GM18508 (cell line): Measurements from ENCODE around the gene ADARB2.

Source experiments
- ATAC-seq: cut with Tn5 transposase; IDR thresholded peaks from one replicate; pipeline ENCODE4 v1.9.1; 2021; ENCODE audit warnings: moderate number of reproducible peaks; ENCODE audit not compliant: insufficient read depth, unreplicated experiment

The ADARB2 gene

DNA sequence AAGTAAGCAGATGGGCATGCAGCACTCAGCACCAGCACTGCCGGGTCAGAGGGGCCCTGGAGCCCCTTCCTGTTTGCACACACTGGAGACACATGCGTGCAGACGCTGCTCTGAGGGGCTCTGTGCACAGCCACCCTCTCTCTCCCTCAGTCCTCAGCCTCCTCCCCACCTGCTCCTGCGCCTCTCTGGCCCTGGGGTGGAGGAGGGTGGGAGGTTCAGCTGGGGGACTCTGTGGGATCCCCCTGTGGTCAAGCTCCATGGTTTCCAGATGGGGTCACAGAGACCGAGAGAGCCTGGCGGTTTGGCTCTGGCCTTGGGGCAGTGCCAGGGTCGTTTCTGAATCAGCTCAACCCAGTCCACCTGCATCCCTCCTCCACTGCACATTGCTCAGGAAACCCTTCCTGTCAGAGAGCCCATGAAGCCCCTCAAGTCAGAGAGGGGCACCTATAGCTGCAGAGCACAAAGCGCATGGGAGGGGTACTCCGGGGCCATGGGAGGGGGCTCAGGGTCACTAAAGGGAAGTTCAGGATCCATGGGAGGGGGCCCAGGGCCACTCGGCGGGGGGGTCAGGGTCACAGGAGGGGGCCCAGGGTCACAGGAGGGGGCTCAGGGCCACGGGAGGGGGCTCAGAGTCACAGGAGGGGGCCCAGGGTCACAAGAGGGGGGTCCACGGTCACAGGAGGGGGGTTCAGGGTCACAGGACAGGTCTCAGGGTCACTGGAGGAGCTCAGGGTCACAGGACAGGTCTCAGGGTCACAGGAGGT, 161.7 kb downstream of the ADARB2 start:
- ATAC-seq = no peak

DNA sequence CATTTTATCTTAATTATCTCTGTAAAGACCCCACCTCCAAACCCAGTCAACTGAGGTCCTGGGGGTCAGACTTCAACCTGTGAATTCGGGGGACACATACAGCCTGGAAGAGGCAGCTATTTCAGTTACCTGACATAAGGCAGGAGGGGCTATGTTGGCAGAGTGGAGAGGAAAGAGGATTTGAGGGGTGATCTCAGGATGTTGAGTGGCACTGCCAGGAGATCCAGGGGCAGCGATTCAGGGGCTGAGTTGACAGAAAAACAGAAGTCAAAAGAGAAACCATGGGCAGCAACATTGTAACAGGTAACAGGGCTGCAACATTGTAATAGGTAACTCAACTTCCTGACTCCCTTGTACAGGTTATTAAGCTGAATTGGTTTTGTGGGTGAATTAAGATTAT, 162.6 kb downstream of the ADARB2 start:
- no peak for ATAC-seq

DNA sequence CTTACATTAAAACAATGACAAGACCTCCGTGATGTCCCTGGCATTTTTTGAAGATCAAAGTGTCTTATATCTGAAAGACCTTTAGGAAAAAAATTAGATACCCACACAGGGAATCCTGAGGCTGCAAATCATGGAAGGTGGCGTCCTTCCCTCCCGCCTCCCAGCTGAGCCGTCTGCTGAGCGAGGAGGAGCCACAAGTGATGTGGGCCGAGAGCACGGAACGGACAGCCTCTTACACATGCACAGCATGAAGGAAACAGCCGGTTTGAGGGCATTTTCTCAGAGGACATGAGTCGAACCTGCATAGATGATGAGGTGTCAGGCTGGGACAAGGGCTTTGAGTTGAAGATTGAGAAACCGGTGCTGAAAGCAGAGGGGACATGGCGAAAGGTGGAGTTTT, 163.3 kb downstream of the ADARB2 start:
- ATAC-seq = no peak

DNA sequence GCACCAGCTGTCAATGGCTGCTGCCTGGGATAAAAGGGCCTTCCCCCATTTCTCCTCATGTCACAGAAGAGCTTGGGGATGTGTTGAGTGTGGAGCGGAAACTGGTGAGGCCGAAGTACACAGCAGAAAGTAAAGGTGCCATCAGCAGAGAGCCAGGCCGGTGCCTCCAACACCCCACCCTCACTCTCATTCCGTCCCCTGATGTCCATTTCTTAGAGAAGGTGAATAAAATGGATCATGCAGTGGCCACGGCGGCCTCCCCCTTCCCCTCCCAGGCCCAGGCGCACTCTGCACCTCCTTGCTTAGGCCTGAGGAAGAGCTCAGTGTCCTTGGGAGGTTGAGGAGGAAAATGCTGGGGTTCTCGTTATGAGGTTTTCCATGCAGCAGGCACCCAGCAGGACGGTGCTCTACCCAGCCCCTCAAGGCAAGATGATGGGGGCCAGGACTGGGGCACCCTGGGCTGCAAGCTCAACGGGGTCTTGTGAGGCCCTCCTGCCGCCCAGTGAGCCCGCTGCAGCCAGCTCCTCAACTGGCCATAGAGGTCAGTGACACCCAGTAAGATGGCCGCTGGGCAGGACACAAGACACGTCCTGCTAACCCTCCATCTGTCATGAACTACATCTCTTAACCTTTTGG, 163.9 kb downstream of the ADARB2 start:
- no peak for ATAC-seq

DNA sequence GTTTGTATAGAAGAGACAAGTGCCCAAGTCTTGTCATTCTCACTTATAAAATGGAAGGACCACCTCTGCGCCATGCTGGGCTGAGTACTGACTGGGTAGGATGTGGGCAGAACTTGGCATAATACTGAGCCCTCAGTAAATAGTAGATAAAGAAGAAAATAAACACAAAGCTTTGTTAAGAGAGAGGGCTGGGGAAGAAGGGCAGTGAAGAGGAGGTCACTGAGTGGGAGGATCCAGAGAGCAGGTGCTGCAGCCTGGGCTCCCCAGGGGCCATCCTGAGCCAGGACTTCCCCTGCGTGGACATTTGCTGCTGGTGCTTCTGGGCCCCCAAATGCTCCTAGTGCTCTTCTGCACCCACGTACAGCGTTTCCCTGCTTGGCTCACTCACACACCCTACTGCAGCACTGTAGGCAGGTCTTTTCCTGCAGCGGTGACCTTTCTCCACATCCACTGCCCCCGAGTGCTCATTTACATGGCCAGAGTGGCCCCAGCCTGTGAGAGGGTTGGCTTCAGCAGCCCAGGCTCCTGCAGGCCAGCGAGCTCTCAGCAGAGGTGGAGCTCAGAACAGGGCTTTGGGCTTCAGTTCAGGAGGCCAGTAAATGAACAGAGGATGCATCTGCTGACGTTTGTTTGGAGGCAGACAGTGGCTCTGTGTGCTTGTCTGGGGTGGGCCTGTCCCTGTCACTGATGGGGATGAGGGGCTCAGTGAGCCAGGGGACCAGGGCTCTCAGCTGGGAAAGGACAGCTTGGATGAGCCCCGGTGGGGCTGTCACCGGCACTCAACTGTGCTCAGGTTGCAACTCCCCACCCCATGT, 164.6 kb downstream of the ADARB2 start:
- no peak for ATAC-seq

DNA sequence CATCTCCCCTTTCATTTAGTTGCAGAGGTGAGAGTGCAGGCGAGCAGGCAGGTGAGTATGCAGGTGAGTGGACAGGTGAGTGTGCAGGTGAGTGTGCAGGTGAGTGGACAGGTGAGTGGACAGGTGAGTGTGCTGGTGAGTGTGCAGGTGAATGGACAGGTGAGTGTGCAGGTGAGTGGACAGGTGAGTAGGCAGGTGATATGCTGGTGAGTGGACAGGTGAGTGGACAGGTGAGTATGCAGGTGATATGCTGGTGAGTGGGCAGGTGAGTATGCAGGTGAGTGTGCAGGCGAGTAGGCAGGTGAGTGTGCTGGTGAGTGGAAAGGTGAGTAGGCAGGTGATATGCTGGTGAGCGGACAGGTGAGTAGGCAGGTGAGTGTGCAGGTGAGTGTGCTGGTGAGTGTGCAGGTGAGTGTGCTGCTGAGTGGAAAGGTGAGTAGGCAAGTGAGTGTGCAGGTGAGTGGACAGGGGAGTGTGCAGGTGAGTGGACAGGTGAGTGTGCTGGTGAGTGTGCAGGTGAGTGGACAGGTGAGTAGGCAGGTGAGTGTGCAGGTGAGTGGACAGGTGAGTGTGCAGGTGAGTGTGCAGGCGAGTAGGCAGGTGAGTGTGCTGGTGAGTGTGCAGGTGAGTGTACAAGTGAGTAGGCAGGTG, 165.6 kb downstream of the ADARB2 start:
- ATAC-seq = no peak

DNA sequence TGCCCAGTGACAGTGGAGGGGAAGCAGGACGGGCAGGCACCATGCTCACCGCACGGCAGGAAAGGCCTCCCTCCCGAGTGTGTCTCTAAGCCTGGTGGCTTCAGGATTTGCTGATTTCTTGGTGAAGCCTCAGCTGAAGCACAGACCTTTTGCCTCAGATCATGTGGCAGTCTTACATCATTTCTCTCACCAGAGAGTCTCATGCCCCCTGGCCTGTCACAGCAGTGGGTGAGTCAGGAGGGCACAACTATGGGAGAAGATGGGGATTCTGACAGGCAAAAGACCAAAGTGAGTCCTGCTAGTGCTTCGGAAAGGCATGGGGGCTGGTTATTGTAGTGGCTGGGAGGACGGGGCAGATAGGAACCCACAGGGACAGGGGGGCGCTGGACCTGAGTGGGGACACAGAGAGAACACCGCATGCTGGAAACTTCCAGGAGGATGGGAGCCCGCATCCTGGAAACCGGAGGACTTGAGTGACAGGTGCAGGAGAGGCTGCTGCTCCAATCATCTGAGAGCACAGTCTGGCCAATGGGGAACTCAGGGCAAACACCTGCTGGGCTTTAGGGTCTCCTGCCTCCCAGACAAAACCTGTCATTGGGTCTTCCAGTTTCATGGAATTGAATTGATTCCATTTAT, 166.8 kb downstream of the ADARB2 start:
- no peak for ATAC-seq

DNA sequence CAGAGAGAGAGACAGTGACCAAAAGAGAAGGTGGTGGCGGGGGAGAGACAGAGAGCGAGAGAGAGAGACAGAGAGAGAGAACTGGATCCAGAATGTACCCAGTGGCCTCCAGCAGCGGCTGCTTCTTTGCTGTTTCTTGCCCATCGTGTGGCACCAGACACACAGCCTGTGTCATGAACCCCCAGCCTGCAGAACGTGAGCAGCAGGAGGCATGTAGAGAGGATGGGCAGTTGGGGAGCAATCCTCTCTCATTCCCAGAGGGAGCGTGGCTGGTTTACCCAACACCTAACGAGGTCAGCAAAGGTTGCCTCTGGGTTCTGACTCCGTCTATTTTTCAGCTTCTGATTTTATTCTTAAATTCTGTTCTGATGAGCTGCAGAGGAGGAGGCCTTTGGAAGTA, 168.1 kb downstream of the ADARB2 start:
- no peak for ATAC-seq

DNA sequence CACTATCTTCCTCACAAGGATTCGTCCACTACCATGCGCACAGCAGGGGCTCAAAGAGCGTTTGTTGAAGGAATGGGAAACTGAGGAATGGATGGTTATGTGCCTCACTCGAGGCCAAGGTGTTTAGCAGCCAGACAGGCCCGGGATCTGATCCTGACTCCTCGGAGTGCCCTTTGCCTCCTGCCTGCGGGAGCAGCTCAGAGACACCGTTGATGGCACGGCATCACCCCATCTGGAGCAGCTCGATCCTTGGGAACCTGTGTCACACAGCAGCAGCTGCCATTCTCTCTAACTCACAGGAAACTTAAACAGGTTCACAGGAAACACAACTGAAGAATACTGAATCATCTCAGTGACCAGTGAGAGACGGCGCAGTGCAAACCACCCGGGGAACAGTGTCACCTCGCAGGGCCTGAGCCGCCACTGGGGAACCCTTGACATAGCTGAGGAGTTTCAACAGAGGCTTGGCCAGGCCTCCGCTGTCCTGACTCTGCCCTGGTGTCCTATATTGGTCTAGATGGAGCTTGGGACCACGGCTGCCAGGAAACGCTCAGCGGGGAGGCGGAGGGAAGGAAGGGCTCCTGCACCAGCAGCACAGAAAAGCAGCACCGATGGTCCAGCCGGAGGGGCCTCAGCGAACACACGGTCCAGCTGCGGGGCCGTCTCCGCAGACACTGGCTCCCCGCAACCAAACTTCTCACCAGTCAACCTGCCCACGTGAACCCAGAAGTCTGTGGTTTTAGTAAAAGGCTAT, 169.4 kb downstream of the ADARB2 start:
- ATAC-seq = no peak

DNA sequence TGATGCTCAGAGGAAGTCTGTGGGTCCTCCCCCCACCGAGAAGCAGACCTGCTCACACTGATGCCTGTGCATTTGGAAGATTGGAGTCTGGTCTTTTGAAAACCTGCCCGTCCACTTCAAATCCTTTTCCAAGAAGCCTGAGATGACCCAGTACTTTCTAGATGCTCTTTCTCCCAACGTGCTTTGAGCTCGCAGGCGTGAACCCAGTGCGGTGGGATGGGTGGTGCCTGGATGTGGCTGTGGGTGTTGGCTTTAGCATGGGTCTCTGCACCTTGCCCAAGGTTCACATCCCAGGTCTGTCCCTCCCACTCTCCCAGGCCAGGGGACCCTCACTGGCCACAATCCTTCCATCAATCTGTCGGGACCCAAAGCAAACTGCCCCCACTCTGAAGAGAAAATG, 170.2 kb downstream of the ADARB2 start:
- no peak for ATAC-seq

DNA sequence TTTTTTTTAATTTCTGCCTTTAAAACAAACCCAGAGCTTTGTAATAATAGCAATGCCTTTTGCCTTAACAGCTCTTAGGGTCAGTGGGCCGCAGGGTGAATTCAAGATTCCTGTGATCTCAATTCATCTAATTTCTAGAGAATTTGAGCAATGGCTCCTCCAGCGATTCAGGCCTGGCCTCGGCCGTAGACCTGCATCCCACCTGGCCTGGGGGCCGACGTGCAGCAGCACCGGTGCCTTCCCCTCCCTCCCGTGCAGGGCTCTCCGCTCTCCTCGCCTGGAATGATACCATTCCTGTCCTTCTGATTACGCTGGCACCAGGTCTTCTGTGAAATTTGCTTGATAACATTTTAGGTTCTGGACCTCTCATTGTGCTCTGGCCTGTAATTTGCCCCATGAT, 172.5 kb downstream of the ADARB2 start:
- ATAC-seq = no peak

DNA sequence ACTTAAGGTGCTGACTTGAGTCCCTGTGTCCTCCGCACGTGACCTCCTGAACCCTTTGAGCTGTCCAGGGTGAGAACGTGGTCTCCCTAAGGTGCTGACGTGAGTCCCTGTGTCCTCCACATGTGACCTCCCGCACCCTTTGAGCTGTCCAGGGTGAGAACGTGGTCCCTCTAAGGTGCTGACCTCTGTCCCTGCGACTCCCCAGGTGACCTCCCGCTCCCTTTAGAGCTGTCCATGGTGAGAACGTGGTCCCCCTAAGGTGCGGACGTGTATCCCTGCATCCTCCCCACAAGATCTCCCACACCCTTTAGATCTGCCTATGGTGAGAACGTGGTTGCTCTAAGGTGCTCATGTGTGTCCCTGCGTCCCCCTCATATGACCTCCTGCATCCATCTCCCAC, 174.3 kb downstream of the ADARB2 start:
- no peak for ATAC-seq

DNA sequence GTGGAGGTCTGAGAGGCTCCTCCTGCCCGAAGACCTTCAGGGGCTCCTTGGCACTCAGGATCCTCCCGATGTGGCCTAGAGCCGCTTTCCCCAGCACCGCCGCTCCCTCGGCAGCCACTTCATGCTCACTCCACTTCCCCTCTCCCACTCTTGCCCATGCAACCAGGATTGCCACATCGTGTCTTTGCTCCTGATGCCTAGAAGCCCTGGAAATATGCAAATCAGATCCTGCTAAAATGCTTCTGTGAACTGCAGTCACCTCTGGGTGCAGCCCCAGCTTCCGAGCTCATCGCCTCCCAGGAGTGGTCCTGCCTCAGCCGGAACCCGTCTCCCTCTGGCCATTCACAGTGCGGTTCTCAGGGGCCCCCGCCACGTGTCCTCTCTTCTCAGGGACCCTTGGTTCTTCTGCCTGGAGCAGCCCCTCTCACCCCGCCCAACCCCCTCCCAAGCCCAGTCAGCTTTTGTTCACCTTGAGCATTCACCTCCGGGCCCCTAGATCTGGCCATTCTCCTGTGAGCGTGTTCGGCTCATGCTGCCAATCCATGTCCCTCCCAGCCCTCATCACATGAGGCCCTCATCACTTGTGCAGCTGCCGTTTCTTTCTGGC, 175.5 kb downstream of the ADARB2 start:
- no peak for ATAC-seq

DNA sequence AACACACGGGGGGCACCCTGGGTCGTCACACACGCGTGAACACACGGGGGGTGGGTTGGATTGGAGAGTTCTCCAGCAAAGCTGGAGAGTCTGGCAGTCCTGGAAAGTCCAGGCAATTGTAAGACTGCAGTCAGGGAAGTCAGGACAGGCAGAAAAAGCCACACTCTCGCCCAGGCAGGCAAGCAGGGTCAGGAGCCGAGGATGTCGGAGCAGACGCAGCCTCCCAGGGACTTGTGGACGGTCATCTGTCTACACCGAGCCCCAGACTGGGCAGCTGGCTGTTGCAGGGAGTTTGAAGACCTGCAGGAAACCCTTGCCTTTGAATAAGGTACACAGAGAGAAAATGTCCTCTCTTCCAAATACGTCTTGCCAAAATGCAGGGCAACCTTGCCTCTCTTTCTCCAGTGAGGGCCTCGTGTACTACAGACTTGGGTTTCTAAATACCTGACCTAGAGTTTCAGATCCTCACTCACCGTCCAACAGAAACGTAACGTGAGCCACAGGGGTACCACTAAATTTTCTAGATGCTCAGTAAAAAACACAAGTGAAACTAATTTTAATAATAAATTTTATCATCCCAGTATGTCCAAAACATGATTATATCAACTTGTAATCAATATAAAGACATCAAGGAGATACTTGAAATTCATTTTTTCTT, 176.7 kb downstream of the ADARB2 start:
- no peak for ATAC-seq

DNA sequence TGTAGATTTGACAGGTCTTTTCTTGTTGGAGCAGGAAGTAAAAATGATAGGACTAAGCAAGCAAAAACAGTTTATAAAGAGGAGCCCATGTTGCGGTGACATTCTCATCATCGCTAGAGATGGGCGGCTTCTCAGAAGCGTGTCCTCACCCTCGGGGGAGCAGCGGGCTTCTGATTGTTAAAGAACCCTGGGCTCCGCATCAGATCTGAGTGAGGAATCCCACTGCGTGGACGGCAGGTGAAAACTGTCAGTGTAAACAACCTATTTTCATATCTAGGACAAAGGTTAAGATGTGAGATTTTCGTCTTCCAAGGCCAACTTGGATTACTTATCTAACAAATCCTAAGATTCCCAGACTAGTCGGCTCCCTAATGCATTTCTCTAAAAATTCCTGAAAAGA, 177.6 kb downstream of the ADARB2 start:
- no peak for ATAC-seq

DNA sequence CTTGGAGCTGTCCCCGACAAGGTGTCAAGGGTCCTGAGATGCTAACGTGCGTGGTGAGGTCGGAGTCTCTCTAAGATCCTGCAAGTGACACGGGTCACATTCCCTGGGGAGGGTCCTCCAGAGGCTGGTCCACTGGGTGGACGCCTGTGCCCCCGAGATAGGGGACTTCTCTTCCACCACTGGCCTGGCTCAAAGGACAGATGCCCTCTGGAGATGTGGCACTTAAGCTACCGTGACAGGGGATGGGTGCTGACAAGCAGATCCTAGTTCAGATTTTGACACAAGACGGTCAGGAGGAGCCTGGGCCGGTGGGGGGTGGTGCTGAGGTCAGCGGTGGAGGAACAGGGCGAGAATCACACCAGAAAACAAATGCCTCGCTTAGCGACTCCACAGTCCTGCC, 178.0 kb downstream of the ADARB2 start:
- no peak for ATAC-seq

DNA sequence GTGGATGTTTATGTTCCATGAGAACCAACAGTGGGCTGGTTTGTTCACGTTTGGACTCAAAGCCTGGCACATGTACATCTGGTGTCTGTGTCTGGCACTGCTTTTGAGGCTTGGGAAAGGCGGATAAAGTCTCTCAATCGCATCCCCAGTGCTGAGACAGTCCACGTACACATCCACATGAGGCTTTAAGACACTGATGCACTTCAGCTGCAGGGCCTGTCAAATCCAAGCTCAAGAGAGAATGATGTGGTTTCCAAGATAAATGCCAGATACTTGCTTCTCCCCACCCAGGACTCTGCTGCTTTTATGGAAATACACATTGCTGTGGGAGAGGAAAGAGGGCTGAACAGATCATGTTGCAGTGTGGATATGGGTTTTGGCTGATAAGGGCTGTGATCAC, 178.4 kb downstream of the ADARB2 start:
- no peak for ATAC-seq

DNA sequence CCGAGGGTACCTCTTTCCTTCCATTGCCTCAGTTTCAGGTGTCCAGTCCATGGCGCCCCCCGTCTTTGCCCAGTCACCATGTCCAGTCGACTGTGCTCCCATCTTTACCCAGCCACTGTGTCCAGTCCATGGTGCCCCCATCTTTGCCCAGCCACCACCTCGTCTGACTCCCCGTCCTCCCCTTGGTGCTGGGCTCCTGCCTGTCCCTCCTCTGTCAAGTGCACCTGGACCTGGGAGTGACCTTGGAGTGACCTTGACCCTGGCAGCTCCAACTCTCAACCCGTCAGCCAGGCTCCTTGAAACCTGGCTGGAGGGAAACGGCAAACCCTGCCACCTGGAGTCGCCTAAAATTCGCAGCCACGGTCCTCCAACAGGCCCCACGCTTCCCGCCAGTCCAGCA, 180.2 kb downstream of the ADARB2 start:
- ATAC-seq = no peak

DNA sequence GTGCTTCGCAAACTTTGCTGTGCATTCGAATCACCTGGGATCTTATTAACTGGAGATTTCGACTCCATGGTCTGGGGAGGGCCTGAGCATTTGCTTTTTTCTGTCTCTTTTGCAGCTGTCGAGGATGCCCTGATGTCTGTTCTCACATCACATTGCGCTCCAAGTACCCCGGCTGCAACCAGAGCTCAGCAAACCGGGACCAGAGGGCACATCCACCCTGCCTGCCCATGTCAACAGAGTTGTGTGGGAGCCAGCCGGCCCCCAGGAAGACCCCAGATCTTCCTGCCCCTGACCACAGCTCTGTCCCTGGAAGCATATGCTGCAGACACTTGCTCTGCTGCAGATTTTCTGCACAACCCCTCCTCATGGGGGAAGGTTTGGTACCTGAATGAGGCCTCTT, 180.8 kb downstream of the ADARB2 start:
- ATAC-seq = no peak
